CD14-positive monocyte (primary cell): Measurements from ENCODE around the gene DYNC1I1. TPM values are rescaled to one million over a fixed set of nuclear protein-coding genes. Genes with fewer than 3 reads are reported as not detected.

ENCODE experiments used
- DNase-seq, 3 donors: peaks; one replicate each; pipeline ENCODE4 v3.0.0-alpha.2; 2011 to 2022
- H2AFZ ChIP-seq: 2 replicates; pipeline ENCODE4 v1.6.0; 2012; ENCODE audit warnings: mild to moderate bottlenecking, low read depth, low read length, inconsistent platforms; ENCODE audit not compliant: insufficient read depth, poor library complexity, severe bottlenecking
- H3K27ac ChIP-seq, 2 donors: 1 replicate in 1 of 2; 2 replicates in 1 of 2; pipeline ENCODE4 v1.5.1; 2012 to 2013; ENCODE audit warnings: low read length in 2 of 2, control low read depth in 1 of 2, inconsistent platforms in 1 of 2, low read depth in 1 of 2, mild to moderate bottlenecking in 1 of 2
- H3K27me3 ChIP-seq, 2 donors: one replicate each; pipeline versions ENCODE4 v1.6.0 to v1.6.1; 2011 to 2013; ENCODE audit warnings: low read length in 2 of 2; ENCODE audit not compliant: control insufficient read depth in 2 of 2, insufficient read depth in 2 of 2
- H3K36me3 ChIP-seq, 2 donors: replicated peaks in 1 of 2; 1 replicate in 1 of 2; 2 replicates in 1 of 2; pipeline versions ENCODE4 v1.5.1 to v1.6.1; 2012 to 2013; ENCODE audit warnings: low read length in 2 of 2, control low read depth in 1 of 2, inconsistent platforms in 1 of 2, mild to moderate bottlenecking in 1 of 2; ENCODE audit not compliant: insufficient read depth in 2 of 2, control insufficient read depth in 1 of 2
- H3K4me1 ChIP-seq, 2 donors: 1 replicate in 1 of 2; 2 replicates in 1 of 2; pipeline versions ENCODE4 v1.5.1 to v1.6.1; 2012 to 2013; ENCODE audit warnings: low read length in 2 of 2, control low read depth in 1 of 2, inconsistent platforms in 1 of 2, mild to moderate bottlenecking in 1 of 2, moderate library complexity in 1 of 2; ENCODE audit not compliant: insufficient read depth in 2 of 2, control insufficient read depth in 1 of 2
- H3K4me2 ChIP-seq: replicated peaks from 2 replicates; pipeline ENCODE3; 2012; ENCODE audit warnings: low read length, moderate library complexity, mild to moderate bottlenecking; ENCODE audit not compliant: poor library complexity, severe bottlenecking; ENCODE audit errors: extremely low read depth
- H3K4me3 ChIP-seq, 3 experiments: fragments of 200-600 bp in 1 of 3; sonication (generic) in 1 of 3; replicated peaks in 1 of 3; 1 replicate in 2 of 3; 2 replicates in 1 of 3; pipeline ENCODE4 v1.5.1; 2011 to 2013; ENCODE audit warnings: low read length in 3 of 3, mild to moderate bottlenecking in 3 of 3, control low read depth in 2 of 3, low read depth in 2 of 3, inconsistent platforms in 1 of 3, moderate library complexity in 1 of 3
- H3K79me2 ChIP-seq: 2 replicates; pipeline ENCODE4 v1.6.0; 2012; ENCODE audit warnings: mild to moderate bottlenecking, control low read depth, inconsistent platforms, low read length, moderate library complexity; ENCODE audit not compliant: insufficient read depth
- H3K9ac ChIP-seq: 2 replicates; pipeline ENCODE4 v1.6.0; 2017; ENCODE audit warnings: low read length, mild to moderate bottlenecking; ENCODE audit not compliant: insufficient read depth, poor library complexity, severe bottlenecking
- H3K9me3 ChIP-seq, 2 donors: replicated peaks in 1 of 2; 1 replicate in 1 of 2; 2 replicates in 1 of 2; pipeline versions ENCODE4 v1.5.1 to v1.6.1; 2012 to 2013; ENCODE audit warnings: low read length in 2 of 2, control low read depth in 1 of 2; ENCODE audit not compliant: control insufficient read depth in 1 of 2, insufficient read depth in 1 of 2
- H4K20me1 ChIP-seq: 2 replicates; pipeline ENCODE4 v1.6.0; 2012; ENCODE audit warnings: mild to moderate bottlenecking, low read length, control low read depth, moderate library complexity; ENCODE audit not compliant: insufficient read depth
- H3K27ac Mint-ChIP-seq, 7 donors: one replicate each; pipeline ENCODE4 v1.8.0; 2020; ENCODE audit warnings: mild to moderate bottlenecking in 7 of 7, mixed read lengths in 7 of 7, moderate library complexity in 6 of 7, inconsistent platforms in 2 of 7
- H3K27me3 Mint-ChIP-seq, 3 donors: one replicate each; pipeline ENCODE4 v1.8.0; 2021 to 2022; ENCODE audit warnings: low read depth in 3 of 3, mild to moderate bottlenecking in 3 of 3, mixed read lengths in 3 of 3, moderate library complexity in 3 of 3, inconsistent platforms in 1 of 3
- H3K36me3 Mint-ChIP-seq, 2 donors: one replicate each; pipeline ENCODE4 v1.8.0; 2020; ENCODE audit warnings: mixed read lengths in 2 of 2, inconsistent platforms in 1 of 2, mild to moderate bottlenecking in 1 of 2
- H3K4me1 Mint-ChIP-seq: one replicate; pipeline ENCODE4 v1.8.0; 2020; ENCODE audit warnings: mild to moderate bottlenecking, mixed read lengths
- H3K4me3 Mint-ChIP-seq, 2 donors: one replicate each; pipeline ENCODE4 v1.8.0; 2020; ENCODE audit warnings: mild to moderate bottlenecking in 2 of 2, mixed read lengths in 2 of 2, moderate library complexity in 1 of 2
- H3K9me3 Mint-ChIP-seq, 7 donors: one replicate each; pipeline ENCODE4 v1.8.0; 2020 to 2022; ENCODE audit warnings: mixed read lengths in 7 of 7, mild to moderate bottlenecking in 6 of 7, moderate library complexity in 6 of 7, inconsistent platforms in 2 of 7
- WGBS: methylation state at CpG from one replicate; pipeline ENCODE4 v1.1.5; 2013; ENCODE audit warnings: missing lambda C conversion rate; ENCODE audit not compliant: insufficient coverage; 5-methylcytosine and 5-hydroxymethylcytosine counted together
- intact Hi-C, 2 donors: fragments of 100-400 bp; cut with micrococcal nuclease; formaldehyde crosslinking; loops; one replicate each; pipeline versions ENCODE4 v1.15.0 to v1.15.1; 2023
- polyA plus RNA-seq, 3 donors: library from polyadenylated mRNA; depleted of rRNA in 1 of 3; unstranded in 2 of 3; stranded (reverse) in 1 of 3; fragments of 300-500 nt in 2 of 3; fragments of >200 nt in 1 of 3; fragmentation: Illumina TruSeq in 2 of 3; gene quantifications; 1 replicate in 2 of 3; 2 replicates in 1 of 3; pipeline ENCODE4 v1.2.3, GENCODE V29; 2012 to 2021
- TF ChIP-seq, protein P1 (sequence below): fragments of 200-600 bp; IDR thresholded peaks from one replicate; pipeline ENCODE4 v1.8.0; 2022; ENCODE audit warnings: antibody characterized with exemption, mild to moderate bottlenecking

Gene DYNC1I1
- polyA plus RNA-seq, 3 donors = not detected

DNA sequence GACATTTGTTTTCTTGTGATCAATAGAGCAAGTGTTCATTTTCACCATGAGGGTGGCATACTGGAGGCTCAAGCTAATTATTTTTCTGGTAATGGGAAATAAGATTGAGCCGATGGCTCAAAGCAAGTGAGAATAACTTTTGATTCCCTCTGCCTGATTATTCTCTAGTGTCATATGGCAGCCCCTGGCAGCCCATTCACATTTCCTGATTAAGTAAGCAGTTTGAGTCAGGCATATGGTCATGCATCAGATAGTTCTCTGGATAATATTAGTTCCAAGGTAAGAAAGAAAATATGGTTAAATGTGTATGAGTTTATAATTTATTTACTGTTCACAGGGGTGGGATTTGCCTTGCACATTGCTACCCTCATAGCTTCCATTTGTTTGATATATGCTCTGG lies 109.2 kb downstream of the DYNC1I1 start:
- H2AFZ ChIP-seq = no peak overlapping the region
- H3K79me2 ChIP-seq = no peaks in the 10 kb centered on the region
- no peak overlapping the region for H3K4me3 ChIP-seq
- H3K9ac ChIP-seq = no peak overlapping the region
- no peaks in the 10 kb centered on the region for H3K9me3 ChIP-seq
- TF ChIP-seq, protein P1, sequence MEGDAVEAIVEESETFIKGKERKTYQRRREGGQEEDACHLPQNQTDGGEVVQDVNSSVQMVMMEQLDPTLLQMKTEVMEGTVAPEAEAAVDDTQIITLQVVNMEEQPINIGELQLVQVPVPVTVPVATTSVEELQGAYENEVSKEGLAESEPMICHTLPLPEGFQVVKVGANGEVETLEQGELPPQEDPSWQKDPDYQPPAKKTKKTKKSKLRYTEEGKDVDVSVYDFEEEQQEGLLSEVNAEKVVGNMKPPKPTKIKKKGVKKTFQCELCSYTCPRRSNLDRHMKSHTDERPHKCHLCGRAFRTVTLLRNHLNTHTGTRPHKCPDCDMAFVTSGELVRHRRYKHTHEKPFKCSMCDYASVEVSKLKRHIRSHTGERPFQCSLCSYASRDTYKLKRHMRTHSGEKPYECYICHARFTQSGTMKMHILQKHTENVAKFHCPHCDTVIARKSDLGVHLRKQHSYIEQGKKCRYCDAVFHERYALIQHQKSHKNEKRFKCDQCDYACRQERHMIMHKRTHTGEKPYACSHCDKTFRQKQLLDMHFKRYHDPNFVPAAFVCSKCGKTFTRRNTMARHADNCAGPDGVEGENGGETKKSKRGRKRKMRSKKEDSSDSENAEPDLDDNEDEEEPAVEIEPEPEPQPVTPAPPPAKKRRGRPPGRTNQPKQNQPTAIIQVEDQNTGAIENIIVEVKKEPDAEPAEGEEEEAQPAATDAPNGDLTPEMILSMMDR = no peak
- H3K4me2 ChIP-seq = no peak overlapping the region
- WGBS = no CpG with 5 or more reads among the region's 1 CpG
- no peak overlapping the region for H3K4me3 Mint-ChIP-seq
- no peak for DNase-seq
- H3K27ac ChIP-seq = no peak overlapping the region
- H3K4me1 Mint-ChIP-seq = peaks cover 1% of the 10 kb centered on the region
- H3K27me3 ChIP-seq = no peaks in the 10 kb centered on the region
- H4K20me1 ChIP-seq = no peaks in the 10 kb centered on the region
- H3K27me3 Mint-ChIP-seq = peaks cover 0 to 5% (median 3%) of the 10 kb centered on the region in 3 donors
- no peaks in the 10 kb centered on the region for H3K36me3 Mint-ChIP-seq
- intact Hi-C loops = no loop called here
- H3K36me3 ChIP-seq = no peaks in the 10 kb centered on the region
- no peak overlapping the region for H3K27ac Mint-ChIP-seq
- peaks cover 0 to 8% (median 3%) of the 10 kb centered on the region in 7 donors for H3K9me3 Mint-ChIP-seq
- no peaks in the 10 kb centered on the region for H3K4me1 ChIP-seq

DNA sequence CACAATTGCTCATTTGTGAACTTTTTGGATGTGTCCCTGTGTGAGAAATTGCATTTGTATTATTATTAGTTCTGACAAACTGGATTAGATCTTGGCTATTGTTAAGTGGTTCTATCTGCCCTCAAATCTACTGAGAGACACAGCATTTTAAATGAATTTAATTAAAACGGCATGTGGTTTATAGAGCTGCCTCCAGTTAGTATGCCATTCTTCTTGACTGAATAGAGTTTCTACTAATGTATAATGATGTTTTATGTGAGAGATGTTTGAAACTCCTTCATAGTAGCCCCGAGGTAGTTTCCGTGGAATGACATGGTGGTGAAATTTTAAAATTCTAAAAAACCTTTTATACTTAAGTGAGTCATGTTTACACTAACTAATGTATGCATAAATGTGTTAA lies 110.9 kb downstream of the DYNC1I1 start:
- H3K4me2 ChIP-seq = no peak overlapping the region
- no peaks in the 10 kb centered on the region for H3K4me1 ChIP-seq
- WGBS = no CpG with 5 or more reads among the region's 3 CpGs
- no peaks in the 10 kb centered on the region for H3K36me3 ChIP-seq
- Mint-ChIP-seq H3K27ac (no peak overlapping the region), H3K4me1 (peaks cover 3% of the 10 kb centered on the region), H3K27me3 (peaks cover 0 to 5% (median 5%) of the 10 kb centered on the region in 3 donors), H3K36me3 (no peaks in the 10 kb centered on the region), H3K9me3 (peaks cover 0 to 6% (median 0%) of the 10 kb centered on the region in 7 donors), H3K4me3 (no peak overlapping the region)
- no peaks in the 10 kb centered on the region for H3K9me3 ChIP-seq
- intact Hi-C loops = no loop called here
- TF ChIP-seq, protein P1 = no peak
- H3K27me3 ChIP-seq = no peaks in the 10 kb centered on the region
- no peak overlapping the region for H2AFZ ChIP-seq
- H3K79me2 ChIP-seq = no peaks in the 10 kb centered on the region
- no peak for DNase-seq
- H3K4me3 ChIP-seq = no peak overlapping the region
- H4K20me1 ChIP-seq = no peaks in the 10 kb centered on the region
- no peak overlapping the region for H3K27ac ChIP-seq
- no peak overlapping the region for H3K9ac ChIP-seq
